Mucosa of descending colon (tissue), 3 donors: ENCODE results near the gene XCL1. TPM values are rescaled to one million over a fixed set of nuclear protein-coding genes. Genes with fewer than 3 reads are reported as not detected.

Experiments used
- ATAC-seq: fragments of 200-7000 bp; cut with Tn5 transposase; one replicate; pipeline ENCODE4 v1.9.1; 2020; ENCODE audit warnings: mild to moderate bottlenecking, moderate library complexity
- DNase-seq, 3 donors: peaks; one replicate each; pipeline ENCODE4 v3.0.0-alpha.2; 2020
- H3K36me3 ChIP-seq: fragments of 200-600 bp; one replicate; pipeline ENCODE4 v1.8.0; 2021; ENCODE audit warnings: low read depth, mild to moderate bottlenecking
- H3K4me1 ChIP-seq: fragments of 200-600 bp; one replicate; pipeline ENCODE4 v1.8.0; 2021; ENCODE audit warnings: low read depth, mild to moderate bottlenecking
- H3K4me3 ChIP-seq: fragments of 200-600 bp; one replicate; pipeline ENCODE4 v1.8.0; 2021; ENCODE audit warnings: mild to moderate bottlenecking
- H3K9me3 ChIP-seq: fragments of 200-600 bp; one replicate; pipeline ENCODE4 v1.8.0; 2021; ENCODE audit warnings: mild to moderate bottlenecking
- CTCF ChIP-seq: fragments of 200-600 bp; IDR thresholded peaks from one replicate; pipeline ENCODE4 v1.8.0; 2022; ENCODE audit warnings: antibody characterized with exemption, mild to moderate bottlenecking
- intact Hi-C, 2 donors: fragments of 100-400 bp; cut with DNase I in 1 of 2; cut with micrococcal nuclease in 1 of 2; formaldehyde crosslinking; loops; one replicate each; pipeline versions ENCODE4 v1.11.0 to v1.11.1; 2022; cut with DNase I, micrococcal nuclease
- total RNA-seq, 3 donors: library from RNA; stranded (reverse); fragmentation: NEBNext Ultra II Directional in 2 of 3; extraction: Animal tissue kit (Norgen Biotek cat#: 25700) in 2 of 3; gene quantifications; one replicate each; pipeline versions ENCODE4 v1.2.1 to v1.2.4, GENCODE V29; 2021 to 2023
- donor health status: DM: no; HTN: no; CAD: no; lungs with moderate emphysema.
- donor health status: DM: no; HTN: no; CAD: no.
- donor health status: DM: no; HTN: yes; CAD: no.

Gene XCL1
- total RNA-seq, 3 donors from 2014 or later = 0.22 to 1.1 TPM; not detected in 1

GRCh38 chr1:168629466-168629865 is 53.1 kb downstream of the XCL1 start:
- intact Hi-C loops = no loop called here
- DNase-seq (no peak), ATAC-seq (no peak)
- H3K4me1 ChIP-seq = no peaks in the 10 kb centered on the region
- TF ChIP-seq CTCF = no peak
- H3K4me3 ChIP-seq = no peak overlapping the region
- H3K9me3 ChIP-seq = no peaks in the 10 kb centered on the region
- H3K36me3 ChIP-seq = no peaks in the 10 kb centered on the region

Other genes with a start within 250 kb of the XCL1 start
- gene XCL2, start 32.6 kb upstream of the XCL1 start, total RNA-seq = 1 to 10 TPM in 2 of 3 donors, under 1 TPM in 1; 0.58 to 3.3 (median 1.3) TPM
- 100 to 1,000 TPM in 1 of 3 donors, 10 to 100 TPM in 1, 1 to 10 TPM in 1; 4.8 to 277 (median 16.9) TPM for gene DPT, start 152.6 kb downstream of the XCL1 start, total RNA-seq